ENCODE measurements around the gene SRSF10. TPM values are rescaled to one million over a fixed set of nuclear protein-coding genes. Genes with fewer than 3 reads are reported as not detected.
"Not testable (repeated sequence)": the region's sequence is repeated elsewhere in the genome, so short reads cannot be mapped to it uniquely, and the experiment has no call there.

The SRSF10 gene
- total RNA-seq, 2 donors from 2014 or later, result 94.3 to 94.9 TPM

DNA sequence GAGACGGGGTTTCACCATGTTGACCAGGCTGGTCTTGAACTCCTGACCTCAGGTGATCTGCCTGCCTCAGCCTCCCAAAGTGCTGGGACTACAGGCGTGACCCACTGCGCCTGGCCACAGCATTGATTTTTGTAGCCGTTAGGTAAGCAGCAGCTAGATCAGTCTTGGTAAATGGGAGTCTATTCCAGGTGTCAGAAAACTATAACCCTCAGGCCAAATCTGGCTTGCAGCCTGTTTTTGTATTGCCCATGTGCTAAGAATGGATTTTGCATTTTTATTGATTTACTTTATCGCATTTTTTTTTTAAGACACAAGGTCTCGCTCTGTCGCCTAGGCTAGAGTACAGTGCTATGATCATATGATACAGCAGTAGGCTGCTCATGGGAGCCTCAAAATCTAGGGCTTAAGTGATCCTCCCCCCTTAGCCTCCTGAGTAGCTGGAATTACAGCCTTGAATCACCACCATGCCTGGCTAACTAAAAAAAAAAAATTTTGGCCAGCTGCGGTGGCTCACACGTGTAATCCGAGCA, 16.6 kb upstream of the SRSF10 start:
- no peak for TF ChIP-seq POLR2AphosphoS5 (IDR thresholded peaks at IDR 0.05)
- TF ChIP-seq POLR2A (IDR thresholded peaks at IDR 0.05), result no peak
- TF ChIP-seq, protein P1, sequence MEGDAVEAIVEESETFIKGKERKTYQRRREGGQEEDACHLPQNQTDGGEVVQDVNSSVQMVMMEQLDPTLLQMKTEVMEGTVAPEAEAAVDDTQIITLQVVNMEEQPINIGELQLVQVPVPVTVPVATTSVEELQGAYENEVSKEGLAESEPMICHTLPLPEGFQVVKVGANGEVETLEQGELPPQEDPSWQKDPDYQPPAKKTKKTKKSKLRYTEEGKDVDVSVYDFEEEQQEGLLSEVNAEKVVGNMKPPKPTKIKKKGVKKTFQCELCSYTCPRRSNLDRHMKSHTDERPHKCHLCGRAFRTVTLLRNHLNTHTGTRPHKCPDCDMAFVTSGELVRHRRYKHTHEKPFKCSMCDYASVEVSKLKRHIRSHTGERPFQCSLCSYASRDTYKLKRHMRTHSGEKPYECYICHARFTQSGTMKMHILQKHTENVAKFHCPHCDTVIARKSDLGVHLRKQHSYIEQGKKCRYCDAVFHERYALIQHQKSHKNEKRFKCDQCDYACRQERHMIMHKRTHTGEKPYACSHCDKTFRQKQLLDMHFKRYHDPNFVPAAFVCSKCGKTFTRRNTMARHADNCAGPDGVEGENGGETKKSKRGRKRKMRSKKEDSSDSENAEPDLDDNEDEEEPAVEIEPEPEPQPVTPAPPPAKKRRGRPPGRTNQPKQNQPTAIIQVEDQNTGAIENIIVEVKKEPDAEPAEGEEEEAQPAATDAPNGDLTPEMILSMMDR (IDR thresholded peaks at IDR 0.05), result no peak
- no peak for DNase-seq (ENCODE audit: low spot score)
- Histone ChIP-seq H3K4me1 (replicated peaks) (no peaks in the 10 kb centered on the region), H3K9me3 (no peaks in the 10 kb centered on the region), H3K4me3 (no peak overlapping the region), H3K36me3 (no peaks in the 10 kb centered on the region), H3K27ac (no peak overlapping the region), H3K27me3 (replicated peaks; ENCODE audit: insufficient read depth) (no peaks in the 10 kb centered on the region)
- WGBS, result 83% methylated on average over 10 of the region's 10 CpGs
- intact Hi-C loops (cut with DNase I), result no loop called here

DNA sequence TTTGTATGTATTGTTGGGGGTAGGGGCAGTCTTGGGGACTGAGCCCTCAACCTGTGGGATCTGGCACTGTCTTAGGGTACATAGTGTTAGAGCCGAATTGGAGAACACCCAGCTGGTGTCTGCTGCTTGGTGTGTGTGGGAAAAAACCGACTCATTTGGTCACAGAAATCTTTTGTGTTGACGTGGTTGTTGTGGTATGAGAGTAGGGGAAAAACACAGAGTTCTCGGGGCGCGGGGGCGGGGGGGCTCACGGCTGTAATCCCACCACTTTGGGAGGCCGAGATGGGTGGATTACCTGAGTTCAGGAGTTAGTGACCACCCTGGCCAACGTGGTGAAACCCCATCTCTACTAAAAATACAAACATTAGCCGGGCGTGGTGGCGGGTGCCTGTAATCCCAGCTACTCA, 15.3 kb upstream of the SRSF10 start:
- no peaks in the 10 kb centered on the region for H3K36me3 ChIP-seq
- H3K27me3 ChIP-seq (replicated peaks; ENCODE audit: insufficient read depth), result no peaks in the 10 kb centered on the region
- no peak overlapping the region for H3K27ac ChIP-seq
- H3K4me1 ChIP-seq (replicated peaks), result no peaks in the 10 kb centered on the region
- no peaks in the 10 kb centered on the region for H3K9me3 ChIP-seq
- TF ChIP-seq, protein P1 (IDR thresholded peaks at IDR 0.05), result no peak
- TF ChIP-seq POLR2A (IDR thresholded peaks at IDR 0.05) (no peak), POLR2AphosphoS5 (IDR thresholded peaks at IDR 0.05) (no peak)
- intact Hi-C loops (cut with DNase I), result no loop called here
- H3K4me3 ChIP-seq, result no peak overlapping the region
- WGBS, result 76% methylated on average over 13 of the region's 13 CpGs
- DNase-seq (ENCODE audit: low spot score), result no peak

DNA sequence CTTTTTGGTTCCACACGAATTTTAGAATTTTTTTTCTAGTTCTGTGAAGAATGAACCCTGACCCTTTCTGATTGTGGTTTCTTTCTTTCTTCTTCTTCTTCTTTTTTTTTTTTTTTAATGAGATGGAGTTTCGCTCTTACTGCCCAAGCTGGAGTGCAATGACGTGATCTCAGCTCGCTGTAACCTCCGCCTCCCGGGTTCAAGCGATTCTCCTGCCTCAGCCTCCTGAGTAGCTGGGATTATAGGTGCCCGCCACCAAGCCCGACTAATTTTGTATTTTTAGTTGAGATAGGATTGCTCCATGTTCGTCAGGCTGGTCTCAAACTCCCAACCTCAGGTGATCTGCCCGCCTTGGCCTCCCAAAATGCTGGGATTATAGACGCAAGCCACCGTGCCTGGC, 11.9 kb upstream of the SRSF10 start:
- H3K36me3 ChIP-seq; intact Hi-C loops (cut with DNase I); H3K27me3 ChIP-seq (replicated peaks; ENCODE audit: insufficient read depth); H3K4me3 ChIP-seq; H3K4me1 ChIP-seq (replicated peaks); H3K9me3 ChIP-seq; H3K27ac ChIP-seq; DNase-seq (ENCODE audit: low spot score): not testable (repeated sequence)
- WGBS, result 89% methylated on average over 13 of the region's 13 CpGs

DNA sequence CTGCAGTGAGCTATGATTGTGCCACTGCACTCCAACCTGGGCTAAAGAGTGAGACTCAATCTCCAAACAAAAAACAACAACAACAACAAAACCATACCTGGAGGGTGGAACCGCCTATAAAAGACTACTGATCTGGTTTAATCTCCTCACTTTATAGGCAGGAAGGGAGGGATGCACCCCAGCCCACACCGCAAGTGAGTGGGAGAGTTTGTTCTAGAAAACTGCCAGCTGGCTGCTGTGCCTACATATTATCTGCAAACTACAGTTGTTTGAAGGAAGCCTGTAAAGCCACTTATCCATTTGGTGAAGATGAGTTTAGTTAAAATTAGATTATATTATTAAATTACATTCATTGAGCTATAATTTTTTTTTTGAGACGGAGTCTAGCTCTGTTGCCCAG, 9.1 kb upstream of the SRSF10 start:
- Histone ChIP-seq H3K4me1 (replicated peaks) (no peaks in the 10 kb centered on the region), H3K27ac (no peak overlapping the region), H3K4me3 (no peak overlapping the region), H3K27me3 (replicated peaks; ENCODE audit: insufficient read depth) (no peaks in the 10 kb centered on the region), H3K36me3 (no peaks in the 10 kb centered on the region), H3K9me3 (no peaks in the 10 kb centered on the region)
- intact Hi-C loops (cut with DNase I), result no loop called here
- DNase-seq (ENCODE audit: low spot score), result no peak
- WGBS, result 35% methylated on average over 3 of the region's 3 CpGs
- TF ChIP-seq POLR2AphosphoS5 (IDR thresholded peaks at IDR 0.05), result no peak

DNA sequence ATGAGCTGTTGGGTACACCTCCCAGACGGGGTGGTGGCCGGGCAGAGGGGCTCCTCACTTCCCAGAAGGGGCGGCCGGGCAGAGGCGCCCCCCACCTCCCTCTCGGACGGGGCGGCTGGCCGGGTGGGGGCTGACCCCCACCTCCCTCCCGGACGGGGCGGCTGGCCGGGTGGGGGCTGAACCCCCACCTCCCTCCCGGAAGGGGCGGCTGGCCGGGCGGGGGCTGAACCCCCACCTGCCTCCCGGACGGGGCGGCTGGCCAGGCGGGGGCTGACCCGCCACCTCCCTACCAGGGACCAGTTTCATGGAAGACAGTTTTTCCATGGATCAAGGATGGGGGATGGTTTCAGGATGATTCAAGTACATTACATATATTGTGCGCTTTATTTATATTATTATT, 6.9 kb upstream of the SRSF10 start:
- WGBS, result 98% methylated on average over 22 of the region's 23 CpGs
- H3K27me3 ChIP-seq (replicated peaks; ENCODE audit: insufficient read depth); H3K27ac ChIP-seq; H3K36me3 ChIP-seq; intact Hi-C loops (cut with DNase I); DNase-seq (ENCODE audit: low spot score); H3K9me3 ChIP-seq; H3K4me3 ChIP-seq; H3K4me1 ChIP-seq (replicated peaks): not testable (repeated sequence)

DNA sequence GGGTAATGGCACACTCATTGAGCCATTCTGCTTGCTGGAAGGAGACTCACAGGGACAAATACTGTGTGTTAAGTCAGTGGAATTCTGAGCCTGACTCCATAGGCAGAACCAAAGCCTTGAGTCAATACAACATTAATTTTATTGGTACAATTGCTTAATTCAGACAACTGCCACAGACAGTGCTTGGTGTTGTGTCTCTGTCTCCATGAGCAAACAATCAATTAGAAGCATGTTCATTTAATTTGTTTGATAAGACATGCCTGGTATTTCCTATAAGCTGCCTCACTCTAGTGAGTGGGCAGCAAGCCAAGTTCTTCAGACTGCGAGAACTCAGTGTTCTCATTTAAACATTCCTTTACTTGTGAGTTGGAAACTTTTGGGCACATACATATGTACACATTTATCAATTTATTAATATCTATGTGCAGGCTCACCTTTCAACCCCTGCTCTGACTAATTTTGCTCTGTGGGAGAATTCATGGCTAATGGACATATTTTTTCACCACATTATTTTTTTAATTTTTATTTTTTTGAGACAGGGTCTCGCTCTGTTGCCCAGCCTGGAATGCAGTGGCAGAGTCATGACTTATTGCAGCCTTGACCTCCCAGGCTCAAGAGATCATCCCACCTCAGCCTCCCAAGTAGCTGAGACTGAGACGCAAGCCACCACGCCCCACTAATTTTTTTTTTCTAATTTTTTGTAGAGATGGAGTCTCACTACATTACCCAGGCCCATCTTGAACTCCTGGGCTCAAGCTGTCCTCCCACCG, 4.5 kb upstream of the SRSF10 start:
- TF ChIP-seq POLR2A (IDR thresholded peaks at IDR 0.05), result no peak
- TF ChIP-seq, protein P1 (IDR thresholded peaks at IDR 0.05), result no peak
- peak; percentile 94 for TF ChIP-seq POLR2AphosphoS5 (IDR thresholded peaks at IDR 0.05)
- WGBS, result 67% methylated on average over 5 of the region's 5 CpGs
- DNase-seq (ENCODE audit: low spot score), result peak; percentile 91
- Histone ChIP-seq H3K36me3 (no peaks in the 10 kb centered on the region), H3K27ac (peak overlapping the region; percentile 56 to 70), H3K4me3 (no peak overlapping the region), H3K4me1 (replicated peaks) (no peaks in the 10 kb centered on the region), H3K9me3 (no peaks in the 10 kb centered on the region), H3K27me3 (replicated peaks; ENCODE audit: insufficient read depth) (no peaks in the 10 kb centered on the region)
- intact Hi-C loops (cut with DNase I), result no loop called here
